Liver (tissue), 9 donors: ENCODE data around the gene HRH3. TPM values are rescaled to one million over a fixed set of nuclear protein-coding genes. Genes with fewer than 3 reads are reported as not detected.

Experiments
- DNase-seq: peaks from one replicate; pipeline ENCODE4 v3.0.0-alpha.2; 2017; ENCODE audit warnings: low spot score
- H3K27ac ChIP-seq, 2 donors: one replicate each; pipeline ENCODE4 v1.7.0; 2013; ENCODE audit warnings: inconsistent platforms in 2 of 2, low read length in 2 of 2, control low read depth in 1 of 2, low read depth in 1 of 2, mild to moderate bottlenecking in 1 of 2
- H3K27me3 ChIP-seq, 4 donors: one replicate each; pipeline versions ENCODE4 v1.6.1 to v1.7.0; 2013; ENCODE audit warnings: low read length in 3 of 4, inconsistent platforms in 1 of 4, mild to moderate bottlenecking in 1 of 4, moderate library complexity in 1 of 4; ENCODE audit not compliant: control insufficient read depth in 4 of 4, insufficient read depth in 4 of 4
- H3K36me3 ChIP-seq, 4 donors: one replicate each; pipeline versions ENCODE4 v1.6.1 to v1.7.0; 2013; ENCODE audit warnings: low read length in 3 of 4, mild to moderate bottlenecking in 3 of 4, low read depth in 1 of 4, moderate library complexity in 1 of 4; ENCODE audit not compliant: control insufficient read depth in 4 of 4, insufficient read depth in 3 of 4
- H3K4me1 ChIP-seq, 4 donors: one replicate each; pipeline versions ENCODE4 v1.6.1 to v1.7.0; 2013; ENCODE audit warnings: low read length in 3 of 4, mild to moderate bottlenecking in 3 of 4, moderate library complexity in 1 of 4; ENCODE audit not compliant: control insufficient read depth in 4 of 4, insufficient read depth in 4 of 4
- H3K4me3 ChIP-seq, 3 donors: one replicate each; pipeline versions ENCODE4 v1.6.1 to v1.7.0; 2013; ENCODE audit warnings: low read length in 3 of 3, control low read depth in 1 of 3, low read depth in 1 of 3, mild to moderate bottlenecking in 1 of 3
- H3K9ac ChIP-seq, 2 donors: one replicate each; pipeline ENCODE4 v1.7.0; 2013; ENCODE audit warnings: low read length in 2 of 2, mild to moderate bottlenecking in 2 of 2, moderate library complexity in 2 of 2, control low read depth in 1 of 2, low read depth in 1 of 2
- H3K9me3 ChIP-seq, 4 donors: one replicate each; pipeline versions ENCODE4 v1.6.1 to v1.7.0; 2013; ENCODE audit warnings: low read length in 3 of 4; ENCODE audit not compliant: control insufficient read depth in 4 of 4
- ATF3 ChIP-seq: IDR thresholded peaks from 2 replicates; pipeline ENCODE4 v1.6.1; 2016; ENCODE audit warnings: antibody characterized with exemption
- CTCF ChIP-seq: fragments of 150-350 bp; IDR thresholded peaks from 2 replicates; pipeline ENCODE4 v1.5.1; 2017; ENCODE audit warnings: improper control_type of control experiment, low read depth, low read length; ENCODE audit not compliant: missing input control
- FOXA1 ChIP-seq: IDR thresholded peaks from 2 replicates; pipeline ENCODE4 v1.6.1; 2016; ENCODE audit warnings: antibody characterized with exemption
- FOXA2 ChIP-seq: IDR thresholded peaks from 2 replicates; pipeline ENCODE4 v1.6.1; 2016; ENCODE audit warnings: antibody characterized with exemption
- HNF4G ChIP-seq: IDR thresholded peaks from 2 replicates; pipeline ENCODE4 v1.6.1; 2016; ENCODE audit warnings: antibody characterized with exemption
- JUND ChIP-seq, 2 donors: IDR thresholded peaks; 2 replicates each; pipeline ENCODE4 v1.6.1; 2016; ENCODE audit warnings: antibody characterized with exemption in 2 of 2
- MAX ChIP-seq: IDR thresholded peaks from 2 replicates; pipeline ENCODE4 v1.6.1; 2016; ENCODE audit warnings: antibody characterized with exemption
- NR2F2 ChIP-seq: IDR thresholded peaks from 2 replicates; pipeline ENCODE4 v1.6.1; 2016; ENCODE audit warnings: antibody characterized with exemption
- RAD21 ChIP-seq, 2 donors: IDR thresholded peaks; 2 replicates each; pipeline ENCODE4 v1.6.1; 2016; ENCODE audit warnings: antibody characterized with exemption in 2 of 2, mild to moderate bottlenecking in 2 of 2
- REST ChIP-seq: IDR thresholded peaks from 2 replicates; pipeline ENCODE4 v1.6.1; 2016; ENCODE audit warnings: antibody characterized with exemption, mild to moderate bottlenecking
- RXRA ChIP-seq, 2 donors: IDR thresholded peaks; 2 replicates each; pipeline ENCODE4 v1.6.1; 2017 to 2018; ENCODE audit warnings: antibody characterized with exemption in 2 of 2, mild to moderate bottlenecking in 1 of 2
- SP1 ChIP-seq: IDR thresholded peaks from 2 replicates; pipeline ENCODE4 v1.6.1; 2018; ENCODE audit warnings: antibody characterized with exemption, mild to moderate bottlenecking
- TAF1 ChIP-seq: conservative IDR thresholded peaks from 2 replicates; pipeline ENCODE4 v1.6.1; 2016; ENCODE audit warnings: antibody characterized with exemption, mild to moderate bottlenecking
- YY1 ChIP-seq: IDR thresholded peaks from 2 replicates; pipeline ENCODE4 v1.6.1; 2016; ENCODE audit warnings: antibody characterized with exemption, mild to moderate bottlenecking
- ZBTB33 ChIP-seq: IDR thresholded peaks from 2 replicates; pipeline ENCODE4 v1.6.1; 2016; ENCODE audit warnings: antibody characterized with exemption
- WGBS: extraction: QIAGEN DNeasy Blood & Tissue Kit; methylation state at CpG from one replicate; pipeline ENCODE4 v1.1.7; 2013; 5-methylcytosine and 5-hydroxymethylcytosine counted together
- polyA plus RNA-seq, 2 donors: library from polyadenylated mRNA; stranded (reverse) in 1 of 2; unstranded in 1 of 2; fragments of 200-250 nt in 1 of 2; fragments of >200 nt in 1 of 2; fragmentation: Nextera tagmentation in 1 of 2; extraction: Ambion mirVana in 1 of 2; gene quantifications; one replicate each; pipeline versions ENCODE4 v1.2.1 to v1.2.3, GENCODE V29; 2013 to 2015
- total RNA-seq, 2 donors: library from RNA; depleted of rRNA; stranded (reverse); fragments of >200 nt; gene quantifications; one replicate each; pipeline ENCODE4 v1.2.3, GENCODE V29; 2014
- donor health status: healthy.
- donor health status: healthy.
- donor health status: healthy.
- donor health status: healthy.
- donor health status: healthy.

HRH3 gene
- total and polyA plus RNA-seq, 4 donors = not detected

GRCh38 chr20:62208061-62208794 lies 11.8 kb downstream of the HRH3 start:
- Histone ChIP-seq H3K27ac (no peak overlapping the region), H3K9ac (no peak overlapping the region), H3K27me3 (no peaks in the 10 kb centered on the region), H3K4me1 (no peaks in the 10 kb centered on the region), H3K4me3 (no peak overlapping the region), H3K36me3 (peaks cover 0 to 1% (median under 1%) of the 10 kb centered on the region in 4 donors), H3K9me3 (no peaks in the 10 kb centered on the region)
- TF ChIP-seq FOXA1 (no peak), ATF3 (no peak), REST (no peak), RXRA (IDR thresholded peaks at IDR 0.05) (no peak), MAX (no peak), JUND (IDR thresholded peaks at IDR 0.05) (no peak), SP1 (no peak), FOXA2 (no peak), RAD21 (IDR thresholded peaks at IDR 0.05) (no peak)
- WGBS = 81% methylated on average over 19 of the region's 19 CpGs
- DNase-seq = no peak

GRCh38 chr20:62206388-62206775 lies 13.7 kb downstream of the HRH3 start:
- no peak for DNase-seq
- WGBS = 95% methylated on average over 17 of the region's 17 CpGs
- no peak overlapping the region for H3K27ac ChIP-seq
- no peaks in the 10 kb centered on the region for H3K27me3 ChIP-seq
- no peaks in the 10 kb centered on the region for H3K4me1 ChIP-seq
- no peak overlapping the region for H3K9ac ChIP-seq
- no peak overlapping the region for H3K4me3 ChIP-seq
- H3K36me3 ChIP-seq = peaks cover 0 to 16% (median 5%) of the 10 kb centered on the region in 4 donors
- TF ChIP-seq MAX (no peak), FOXA1 (no peak), ATF3 (no peak), CTCF (no peak), YY1 (no peak), HNF4G (no peak), TAF1 (no peak), NR2F2 (no peak), ZBTB33 (no peak)
- no peaks in the 10 kb centered on the region for H3K9me3 ChIP-seq
